Uterus (tissue), 4 donors: ENCODE measurements around the gene MTFR1L. TPM values are rescaled to one million over a fixed set of nuclear protein-coding genes. Genes with fewer than 3 reads are reported as not detected.

Source experiments
- DNase-seq, 2 donors: peaks; one replicate each; pipeline ENCODE4 v3.0.0-alpha.2; 2019 to 2020
- H3K27ac ChIP-seq, 2 donors: fragments of 200-600 bp; sonication (generic); 1 replicate in 1 of 2; 2 replicates in 1 of 2; pipeline ENCODE4 v1.5.1; 2016 to 2018
- H3K27me3 ChIP-seq, 2 donors: fragments of 200-600 bp; sonication (generic); one replicate each; pipeline ENCODE4 v1.5.1; 2018 to 2019; ENCODE audit warnings: control low read depth in 1 of 2
- H3K36me3 ChIP-seq, 2 donors: fragments of 200-600 bp; sonication (generic); one replicate each; pipeline ENCODE4 v1.5.1; 2019; ENCODE audit warnings: control low read depth in 1 of 2
- H3K4me1 ChIP-seq, 2 donors: fragments of 200-600 bp; sonication (generic); one replicate each; pipeline ENCODE4 v1.5.1; 2018 to 2019; ENCODE audit warnings: control low read depth in 1 of 2
- H3K4me3 ChIP-seq, 2 donors: fragments of 200-600 bp; sonication (generic); 1 replicate in 1 of 2; 2 replicates in 1 of 2; pipeline ENCODE4 v1.5.1; 2018 to 2019; ENCODE audit warnings: mild to moderate bottlenecking in 1 of 2
- H3K9me3 ChIP-seq, 2 donors: fragments of 200-600 bp; sonication (generic); one replicate each; pipeline ENCODE4 v1.5.1; 2019; ENCODE audit warnings: control low read depth in 1 of 2
- POLR2A ChIP-seq, 2 donors: fragments of 450-650 bp; IDR thresholded peaks; one replicate each; pipeline ENCODE4 v1.6.1; 2016; ENCODE audit warnings: antibody characterized with exemption in 2 of 2, mild to moderate bottlenecking in 1 of 2, moderate library complexity in 1 of 2
- intact Hi-C: fragments of 100-400 bp; cut with DNase I; formaldehyde crosslinking; loops from one replicate; pipeline ENCODE4 v1.15.1; 2023; ENCODE audit warnings: low total_unique reads
- total RNA-seq, 4 donors: library from RNA; depleted of rRNA in 3 of 4; stranded (reverse); fragments of >200 nt in 3 of 4; gene quantifications; one replicate each; pipeline versions ENCODE4 v1.1.0 to v1.2.4, GENCODE V29; 2014 to 2023
- TF ChIP-seq, protein P1 (sequence below), 4 experiments: fragments of 200-600 bp in 2 of 4; fragments of 450-650 bp in 2 of 4; sonication (generic) in 2 of 4; IDR thresholded peaks; one replicate each; pipeline ENCODE4 v1.5.1; 2016 to 2019; ENCODE audit warnings: antibody characterized with exemption in 4 of 4, mild to moderate bottlenecking in 2 of 4, moderate library complexity in 1 of 4
- donor health status: DM: yes; HTN: yes; CAD: no.

Gene MTFR1L
- total RNA-seq, 4 donors from 2014 or later = 51.5 to 106 (median 63.7) TPM

DNA sequence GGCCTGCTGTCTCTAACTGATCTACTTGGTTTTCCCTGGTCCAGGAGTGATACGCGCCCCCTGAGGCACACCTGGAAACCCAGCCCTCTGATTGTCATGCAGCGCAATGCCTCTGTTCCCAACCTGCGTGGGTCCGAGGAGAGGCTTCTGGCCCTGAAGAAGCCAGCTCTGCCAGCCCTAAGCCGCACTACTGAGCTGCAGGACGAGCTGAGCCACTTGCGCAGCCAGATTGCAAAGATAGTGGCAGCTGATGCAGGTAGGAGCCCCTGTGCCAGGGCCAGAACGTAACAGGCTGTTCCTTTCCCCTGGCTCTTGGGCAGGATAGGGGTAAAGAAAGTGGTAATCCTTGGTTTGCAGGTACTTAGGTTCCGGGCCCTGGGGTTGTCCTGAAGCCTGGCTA is 6.8 kb downstream of the MTFR1L start:
- Histone ChIP-seq H3K27ac (no peak overlapping the region), H3K27me3 (no peaks in the 10 kb centered on the region), H3K4me1 (peaks cover 0 to 3% of the 10 kb centered on the region in 2 donors), H3K36me3 (no peaks in the 10 kb centered on the region), H3K9me3 (no peaks in the 10 kb centered on the region), H3K4me3 (no peak overlapping the region)
- intact Hi-C loops = no loop called here
- TF ChIP-seq, protein P1, sequence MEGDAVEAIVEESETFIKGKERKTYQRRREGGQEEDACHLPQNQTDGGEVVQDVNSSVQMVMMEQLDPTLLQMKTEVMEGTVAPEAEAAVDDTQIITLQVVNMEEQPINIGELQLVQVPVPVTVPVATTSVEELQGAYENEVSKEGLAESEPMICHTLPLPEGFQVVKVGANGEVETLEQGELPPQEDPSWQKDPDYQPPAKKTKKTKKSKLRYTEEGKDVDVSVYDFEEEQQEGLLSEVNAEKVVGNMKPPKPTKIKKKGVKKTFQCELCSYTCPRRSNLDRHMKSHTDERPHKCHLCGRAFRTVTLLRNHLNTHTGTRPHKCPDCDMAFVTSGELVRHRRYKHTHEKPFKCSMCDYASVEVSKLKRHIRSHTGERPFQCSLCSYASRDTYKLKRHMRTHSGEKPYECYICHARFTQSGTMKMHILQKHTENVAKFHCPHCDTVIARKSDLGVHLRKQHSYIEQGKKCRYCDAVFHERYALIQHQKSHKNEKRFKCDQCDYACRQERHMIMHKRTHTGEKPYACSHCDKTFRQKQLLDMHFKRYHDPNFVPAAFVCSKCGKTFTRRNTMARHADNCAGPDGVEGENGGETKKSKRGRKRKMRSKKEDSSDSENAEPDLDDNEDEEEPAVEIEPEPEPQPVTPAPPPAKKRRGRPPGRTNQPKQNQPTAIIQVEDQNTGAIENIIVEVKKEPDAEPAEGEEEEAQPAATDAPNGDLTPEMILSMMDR (IDR thresholded peaks at IDR 0.05) = no peak
- TF ChIP-seq POLR2A (IDR thresholded peaks at IDR 0.05) = no peak
- DNase-seq = no peak

DNA sequence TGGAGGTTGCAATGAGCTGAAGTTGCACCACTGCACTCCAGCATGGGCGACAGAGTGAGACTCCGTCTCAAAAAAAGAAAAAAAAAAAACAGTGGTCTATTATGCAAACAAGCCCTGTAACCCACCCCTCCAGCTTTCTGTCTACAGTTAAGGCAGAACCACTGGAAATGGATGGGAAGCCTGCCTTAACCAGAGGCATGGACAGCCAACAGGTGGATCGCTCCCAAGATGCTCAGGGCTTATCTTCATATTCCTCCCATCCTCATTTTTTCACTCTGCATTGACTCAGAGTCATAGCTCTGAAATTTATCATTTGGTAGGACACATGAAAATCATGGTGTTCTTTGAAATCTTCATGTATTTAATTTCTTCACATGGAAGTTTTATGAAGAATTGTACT is 8.7 kb downstream of the MTFR1L start:
- intact Hi-C loops = no loop called here
- no peaks in the 10 kb centered on the region for H3K4me1 ChIP-seq
- H3K36me3 ChIP-seq = no peaks in the 10 kb centered on the region
- TF ChIP-seq POLR2A (IDR thresholded peaks at IDR 0.05) = no peak
- TF ChIP-seq, protein P1 (IDR thresholded peaks at IDR 0.05) = no peak
- H3K4me3 ChIP-seq = no peak overlapping the region
- H3K27ac ChIP-seq = no peak overlapping the region
- no peaks in the 10 kb centered on the region for H3K9me3 ChIP-seq
- no peaks in the 10 kb centered on the region for H3K27me3 ChIP-seq
- no peak for DNase-seq

DNA sequence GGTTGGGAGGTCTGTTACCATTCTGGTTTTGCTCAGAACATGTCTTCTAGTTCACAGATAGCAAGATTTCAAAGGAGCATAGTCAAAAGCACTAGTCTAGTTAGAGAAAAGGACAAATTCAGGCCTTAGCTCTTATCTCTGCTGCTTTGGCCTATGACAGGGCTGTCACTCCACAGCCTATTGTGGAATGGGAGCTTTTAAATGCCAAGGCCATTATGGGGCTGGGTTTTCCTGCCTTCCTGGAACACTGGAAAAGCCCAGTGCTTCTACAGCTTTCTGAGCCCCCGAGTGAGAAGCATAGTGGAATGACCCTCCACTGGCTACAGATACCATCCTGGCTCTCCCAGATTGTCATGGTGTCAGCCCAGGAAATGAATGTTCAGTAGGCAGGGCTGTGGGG is 9.3 kb downstream of the MTFR1L start:
- no peak for TF ChIP-seq POLR2A (IDR thresholded peaks at IDR 0.05)
- TF ChIP-seq, protein P1 (IDR thresholded peaks at IDR 0.05) = no peak
- DNase-seq = no peak
- Histone ChIP-seq H3K9me3 (no peaks in the 10 kb centered on the region), H3K4me1 (no peaks in the 10 kb centered on the region), H3K27me3 (no peaks in the 10 kb centered on the region), H3K27ac (no peak overlapping the region), H3K4me3 (no peak overlapping the region), H3K36me3 (no peaks in the 10 kb centered on the region)
- intact Hi-C loops = no loop called here

DNA sequence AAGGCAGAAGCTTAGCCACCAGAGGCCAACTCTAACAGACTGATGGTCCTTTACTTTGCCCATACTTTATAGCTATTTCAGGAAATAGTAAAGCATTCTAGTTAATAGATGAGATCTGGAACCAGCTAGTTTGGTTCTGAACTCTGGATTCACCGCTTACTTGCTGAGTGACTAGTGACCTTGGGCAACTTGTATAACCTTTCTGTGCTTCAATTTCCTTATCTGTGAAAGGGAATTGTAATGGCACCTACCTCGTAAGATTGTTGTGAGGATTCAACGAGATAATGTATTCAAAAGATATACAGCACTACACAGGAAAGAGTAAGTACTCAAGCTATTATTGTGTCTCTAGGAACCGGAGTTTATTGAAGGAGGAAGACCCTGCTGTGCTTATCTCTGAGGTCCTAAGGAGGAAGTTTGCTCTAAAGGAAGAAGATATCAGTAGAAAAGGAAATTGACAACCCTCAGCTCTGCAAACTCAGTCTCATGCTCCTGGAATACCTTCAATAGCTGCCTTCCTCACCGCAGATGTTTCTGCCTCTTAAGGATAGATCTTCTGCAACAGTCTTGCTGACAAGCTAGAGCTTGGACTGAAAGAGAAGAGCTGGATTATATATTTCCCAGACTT is 11.9 kb downstream of the MTFR1L start:
- intact Hi-C loops = no loop called here
- TF ChIP-seq, protein P1 (IDR thresholded peaks at IDR 0.05) = no peak
- TF ChIP-seq POLR2A (IDR thresholded peaks at IDR 0.05) = no peak
- Histone ChIP-seq H3K4me3 (no peak overlapping the region), H3K27me3 (no peaks in the 10 kb centered on the region), H3K36me3 (no peaks in the 10 kb centered on the region), H3K4me1 (no peaks in the 10 kb centered on the region), H3K27ac (no peak overlapping the region), H3K9me3 (no peaks in the 10 kb centered on the region)
- DNase-seq = no peak

DNA sequence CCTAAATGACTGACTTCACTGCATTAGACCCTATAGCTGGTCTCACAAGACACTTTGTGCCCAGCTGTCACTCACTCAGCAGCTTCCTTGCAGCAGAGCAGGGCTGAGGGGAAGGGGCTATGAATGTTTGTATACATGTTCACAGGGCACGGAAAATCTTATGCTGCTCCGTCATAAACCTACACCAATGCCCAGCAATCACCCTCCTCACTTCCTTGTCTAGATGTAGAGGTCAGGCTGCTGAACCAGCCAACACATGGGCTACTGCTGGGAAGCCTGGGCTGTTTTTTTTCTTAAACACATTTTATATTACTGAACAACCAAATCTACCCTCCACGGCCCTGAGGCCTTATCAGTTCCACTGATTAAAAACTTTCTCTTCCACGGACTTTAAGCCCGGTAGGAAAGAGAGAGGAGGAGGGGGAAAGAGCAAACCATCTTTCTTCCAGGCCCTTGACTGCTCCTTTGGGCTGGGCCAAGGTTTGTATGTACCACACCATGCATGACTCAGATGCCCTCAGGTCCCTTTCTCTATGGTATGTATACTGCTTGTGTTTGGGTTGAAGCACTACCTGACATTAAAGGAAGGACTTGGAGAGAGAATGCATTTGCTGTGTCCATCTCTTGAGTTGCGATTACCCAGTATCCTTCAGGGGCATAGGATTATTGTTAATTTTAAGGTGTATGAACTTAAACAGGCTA is 12.7 kb downstream of the MTFR1L start:
- TF ChIP-seq, protein P1 (IDR thresholded peaks at IDR 0.05) = no peak
- no peak for TF ChIP-seq POLR2A (IDR thresholded peaks at IDR 0.05)
- H3K4me3 ChIP-seq = no peak overlapping the region
- no peaks in the 10 kb centered on the region for H3K9me3 ChIP-seq
- no peaks in the 10 kb centered on the region for H3K27me3 ChIP-seq
- no peaks in the 10 kb centered on the region for H3K36me3 ChIP-seq
- DNase-seq = no peak
- H3K27ac ChIP-seq = no peak overlapping the region
- intact Hi-C loops = no loop called here
- H3K4me1 ChIP-seq = no peaks in the 10 kb centered on the region
